ENCODE measurements around the gene SCAF8.

GRCh38 chr6:154703124-154703523 lies 30.1 kb upstream of the SCAF8 start:
- TF ChIP-seq MXI1 (IDR thresholded peaks at IDR 0.05; ENCODE audit: borderline replicate concordance, low read depth, low read length) (no peak), CTCF (conservative IDR thresholded peaks at IDR 0.05; ENCODE audit: low read depth, low read length) (no peak), BHLHE40 (IDR thresholded peaks at IDR 0.05; ENCODE audit: low read depth, low read length) (no peak)
